Globus pallidus (tissue), 1 donor: Measurements from ENCODE around the gene ORMDL3.
"Not testable (repeated sequence)": the region's sequence is repeated elsewhere in the genome, so short reads cannot be mapped to it uniquely, and the experiment has no call there.

Experiments used
- DNase-seq: peaks from one replicate; pipeline ENCODE4 v3.0.0-alpha.2; 2015; ENCODE audit warnings: low spot score

Gene ORMDL3

DNA sequence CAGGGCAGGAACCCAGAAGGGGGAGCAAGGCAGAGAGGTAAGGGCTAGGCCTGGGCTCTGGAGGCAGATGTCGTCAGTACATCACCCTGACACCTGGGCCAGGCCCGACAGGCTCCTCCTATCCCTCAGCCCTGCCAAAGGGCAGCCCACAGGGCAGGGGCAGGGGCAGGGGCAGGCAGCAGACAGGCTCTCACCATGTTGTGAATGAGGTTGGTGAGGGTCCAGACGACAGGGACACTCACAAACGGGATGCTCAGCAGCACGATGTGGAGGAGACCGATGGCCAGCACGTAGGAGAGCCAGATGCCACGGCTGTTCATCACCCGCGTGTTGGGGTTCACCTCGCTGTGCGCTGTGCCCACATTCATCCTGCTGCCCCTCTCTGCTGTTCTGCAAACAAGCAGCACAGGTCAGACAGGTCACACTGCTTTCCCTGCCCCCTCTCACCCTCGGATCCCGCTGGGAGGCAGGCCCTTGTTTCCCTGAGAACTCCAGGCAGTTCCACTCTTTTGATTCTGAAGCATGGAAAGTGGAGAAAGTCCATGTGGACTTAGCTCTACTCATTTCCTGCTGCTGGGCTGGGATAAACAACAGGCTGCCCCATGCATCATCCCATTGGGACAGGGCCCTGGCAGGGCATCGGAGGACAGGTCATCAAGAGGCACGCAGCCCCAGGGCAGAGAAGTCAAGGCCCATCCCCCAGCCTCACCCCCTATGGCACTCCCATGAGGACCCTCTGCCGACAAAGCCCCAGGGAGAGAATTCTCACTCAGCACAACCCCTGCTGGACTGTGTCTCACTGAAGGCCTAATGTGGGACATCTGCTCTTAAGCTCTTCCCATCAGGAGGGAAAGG lies 3.3 kb downstream of the ORMDL3 start:
- DNase-seq: no peak

DNA sequence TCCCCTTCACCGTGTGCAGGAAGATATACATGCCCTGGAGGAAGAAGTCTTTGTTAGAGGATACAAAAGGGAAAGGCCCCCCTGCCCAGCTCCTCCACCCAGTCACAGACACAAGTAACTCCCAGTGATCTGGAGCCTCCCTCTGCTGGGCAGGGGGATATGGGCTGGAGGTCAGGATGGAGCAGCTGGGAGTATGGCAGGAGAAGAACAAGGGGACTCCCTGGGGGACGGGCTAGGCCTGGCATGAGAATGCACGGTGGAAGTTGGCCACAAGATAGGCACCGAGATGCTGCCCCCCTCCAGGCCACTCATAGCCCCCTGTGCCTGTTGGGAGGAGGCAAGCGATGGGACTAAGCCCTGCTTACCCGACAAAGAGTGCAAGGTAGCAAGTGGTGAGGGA lies 4.2 kb downstream of the ORMDL3 start:
- DNase-seq: no peak

DNA sequence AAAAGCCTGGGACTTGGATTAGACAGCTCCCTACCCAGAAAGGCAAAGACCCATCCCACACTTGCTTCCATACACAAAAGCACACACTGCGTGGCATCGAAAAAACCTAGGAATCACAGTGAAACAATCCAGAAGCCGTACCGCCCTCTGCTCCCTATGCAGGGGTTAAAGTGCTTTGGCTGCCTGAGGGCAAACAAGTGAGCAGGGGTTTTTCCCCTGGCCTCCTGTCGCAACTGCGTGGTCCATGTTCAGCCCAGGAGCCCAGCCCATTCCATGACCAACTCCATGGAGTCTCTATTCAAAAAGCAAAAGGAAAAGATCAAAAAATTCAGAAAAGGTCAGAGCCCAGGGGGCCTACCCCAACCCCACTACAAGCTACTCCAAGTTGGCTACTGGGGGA lies 5.4 kb downstream of the ORMDL3 start:
- DNase-seq: no peak

DNA sequence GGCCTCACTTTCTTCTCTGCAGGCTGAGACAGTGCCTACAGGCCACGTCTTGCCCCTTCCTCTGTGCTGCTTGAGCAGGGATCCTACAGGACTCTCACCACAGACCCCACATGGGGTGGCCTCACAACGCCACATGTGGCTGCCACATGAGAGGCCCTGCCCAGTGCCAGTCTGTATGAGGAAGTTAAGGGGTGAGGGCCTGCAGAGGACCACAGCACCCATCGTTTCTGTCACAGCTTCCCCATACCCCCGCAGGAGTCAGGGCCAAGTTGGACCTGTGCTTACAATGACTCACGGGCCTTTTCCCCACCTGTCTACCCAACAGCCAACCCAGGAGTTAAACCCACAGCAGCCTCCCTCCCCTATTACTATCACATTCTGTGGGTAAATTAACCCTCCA lies 6.1 kb downstream of the ORMDL3 start:
- peak; percentile 39 for DNase-seq

DNA sequence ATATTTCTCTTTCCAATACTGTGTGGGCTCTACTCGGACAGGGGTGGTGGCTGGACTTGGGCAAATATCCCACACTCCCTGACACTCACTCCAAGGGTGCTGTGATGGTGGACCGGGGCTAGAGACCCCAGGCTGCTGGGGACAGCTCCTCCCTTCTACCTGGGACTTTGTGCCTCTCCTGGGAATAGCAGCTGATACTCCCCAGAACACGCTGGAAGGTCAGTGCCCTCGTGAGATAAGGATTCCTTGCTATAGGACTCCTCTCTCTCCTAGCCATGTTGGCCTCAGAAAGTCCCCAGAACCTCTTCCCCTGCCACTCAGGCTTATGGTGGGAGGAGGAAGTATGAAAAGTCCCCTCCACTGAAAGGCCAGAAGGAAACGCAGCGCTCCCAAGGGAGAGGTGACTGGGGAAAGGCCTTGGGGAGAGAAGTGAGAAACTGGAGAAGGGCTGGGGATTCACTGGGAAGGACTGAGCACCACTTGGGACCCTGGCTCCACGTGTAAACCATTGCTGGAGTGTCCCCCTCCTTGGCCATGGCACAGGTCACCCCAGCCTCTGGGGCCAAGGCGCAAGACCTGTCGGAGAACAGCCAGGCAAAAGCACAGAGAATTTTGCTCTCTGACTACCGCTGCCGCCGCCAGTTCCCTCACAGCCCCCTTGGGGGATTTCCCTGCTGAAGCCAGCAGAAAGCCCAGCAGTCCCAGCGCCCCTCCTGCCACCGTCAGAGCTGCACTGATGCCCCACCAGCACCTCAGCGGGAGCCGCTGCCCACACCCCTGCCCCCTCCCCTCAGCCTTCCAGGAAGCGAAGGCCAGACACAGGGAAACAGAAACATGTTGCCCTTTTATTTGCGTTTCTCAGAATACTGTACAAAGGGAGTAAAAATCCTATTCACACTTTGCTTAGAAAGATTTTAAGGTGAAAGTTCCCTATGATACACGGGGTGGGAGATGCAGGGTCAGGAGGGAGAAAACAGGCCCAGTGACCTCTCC lies 6.9 kb downstream of the ORMDL3 start:
- no peak for DNase-seq

DNA sequence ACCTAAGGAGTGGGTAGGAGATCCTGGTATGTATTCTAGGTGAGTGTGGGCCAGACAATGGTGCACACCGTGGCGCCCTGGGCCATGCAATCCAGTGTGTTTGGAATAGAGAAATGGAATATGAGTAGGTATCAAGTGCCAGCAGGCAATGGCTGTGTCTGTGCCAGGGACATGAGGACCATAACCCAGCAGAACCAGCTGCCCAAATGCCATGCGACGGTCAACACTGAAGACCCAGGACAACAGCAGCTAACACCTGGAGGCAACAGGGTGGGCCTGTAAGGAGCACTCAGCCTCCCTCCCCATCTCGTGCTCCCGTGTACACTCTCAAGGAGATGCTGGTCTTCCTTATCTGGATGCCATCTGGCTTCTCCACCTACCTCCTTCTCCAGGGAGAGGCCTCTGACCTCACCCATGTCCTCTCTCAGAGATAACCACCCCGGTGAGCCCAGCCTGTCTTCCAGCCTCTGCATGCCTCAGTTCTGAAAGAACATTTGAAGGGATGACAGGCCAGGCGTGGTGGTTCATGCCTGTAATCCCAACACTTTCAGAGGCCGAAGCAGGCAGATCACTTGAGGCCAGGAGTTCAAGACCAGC lies 8.2 kb downstream of the ORMDL3 start:
- no peak for DNase-seq

DNA sequence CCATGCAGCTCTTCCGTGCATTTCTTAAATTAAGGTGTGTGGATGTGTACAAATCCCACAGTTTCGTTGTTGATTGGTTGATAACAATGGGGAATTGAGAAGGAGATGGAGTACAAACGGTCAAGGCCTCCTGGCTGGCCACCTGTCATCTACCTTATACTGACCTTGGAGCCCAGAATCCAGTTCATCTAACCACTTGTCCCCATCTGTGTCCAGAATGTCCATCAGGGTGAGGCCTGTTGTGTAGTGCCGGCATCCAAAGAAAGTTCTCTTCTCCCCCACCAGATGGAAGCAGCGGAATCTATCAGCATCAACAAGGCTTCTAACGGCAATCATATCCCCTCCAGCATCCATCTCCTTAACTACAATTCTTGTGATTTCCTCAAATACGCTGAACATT lies 10.5 kb downstream of the ORMDL3 start:
- no peak for DNase-seq

DNA sequence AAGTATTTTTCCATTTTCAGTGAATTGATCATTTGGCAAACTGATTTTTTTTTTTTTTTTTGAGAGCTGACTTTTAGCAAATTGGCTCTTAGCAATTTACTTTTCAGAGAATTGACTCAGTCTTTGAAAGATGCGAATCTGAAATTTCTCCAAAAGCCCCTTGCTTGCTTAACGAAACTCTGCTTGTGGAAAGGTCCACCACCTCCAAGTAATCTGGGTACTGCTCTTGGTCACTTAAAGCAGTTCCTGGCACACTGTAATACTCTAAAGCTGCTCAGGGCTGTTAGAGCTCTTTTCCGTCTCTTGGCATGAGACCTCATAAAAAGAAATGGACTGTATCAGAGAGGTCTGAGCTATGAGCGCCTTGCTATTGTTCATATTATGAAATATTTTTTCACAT lies 11.8 kb downstream of the ORMDL3 start:
- no peak for DNase-seq

DNA sequence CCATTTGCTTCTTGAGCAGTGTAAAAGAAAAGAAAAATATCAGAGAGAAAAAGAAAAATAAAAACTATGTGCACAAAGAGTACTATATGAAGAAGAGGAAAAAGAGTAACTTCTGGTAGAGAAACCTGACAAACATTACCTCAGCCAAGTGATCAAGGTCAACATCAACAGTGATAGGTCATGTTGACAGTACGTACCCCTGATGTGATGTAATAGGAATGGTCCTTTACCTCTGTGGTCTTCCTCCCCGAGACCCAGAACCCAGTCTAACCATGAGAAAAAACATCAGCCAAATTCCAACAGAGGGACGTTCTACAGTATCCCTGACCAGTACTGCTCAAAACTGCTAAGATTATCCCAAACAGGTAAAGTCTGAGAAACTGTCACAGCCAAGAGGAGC lies 13.4 kb downstream of the ORMDL3 start:
- no peak for DNase-seq

DNA sequence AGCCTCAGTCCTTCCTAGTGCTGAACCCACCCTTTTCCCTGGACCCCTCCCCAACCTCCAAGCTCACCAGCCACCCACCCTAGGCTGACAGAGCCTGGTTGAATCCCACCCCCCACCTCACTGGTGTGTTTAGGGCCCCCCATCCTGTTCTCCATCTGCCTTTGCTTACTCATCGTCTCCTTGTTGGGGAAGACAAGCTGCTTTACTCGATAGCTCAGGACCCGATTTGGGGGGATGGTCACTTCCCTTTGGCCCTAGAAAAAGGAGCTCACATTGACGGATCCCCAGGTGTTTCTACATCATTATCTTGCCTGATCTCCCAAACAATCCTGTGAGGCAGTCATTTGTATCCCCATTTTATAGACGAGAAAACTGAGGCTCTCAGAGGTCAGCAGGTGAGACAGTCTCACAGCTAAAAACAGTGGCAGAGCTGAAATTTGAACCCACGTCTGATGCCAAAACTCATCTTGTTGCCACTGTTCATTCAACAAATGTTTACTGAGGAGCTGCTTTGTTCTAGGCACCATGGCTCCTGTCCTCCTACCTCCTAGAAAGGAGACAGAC lies 18.5 kb downstream of the ORMDL3 start:
- no peak for DNase-seq

DNA sequence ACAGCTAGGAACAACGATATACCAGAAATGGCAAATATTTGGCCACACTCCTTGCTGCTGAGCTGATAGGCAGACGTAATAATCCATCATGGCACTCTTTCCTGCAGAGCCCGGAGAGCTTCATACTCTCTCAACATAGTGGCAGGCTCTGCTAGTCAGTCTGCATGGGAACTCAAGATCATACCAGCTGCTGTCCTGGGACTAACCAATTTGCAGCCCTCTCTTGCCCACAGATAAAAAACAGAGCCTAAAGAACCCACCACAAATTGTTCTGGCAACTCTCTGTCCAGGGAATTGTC lies 22.5 kb downstream of the ORMDL3 start:
- no peak for DNase-seq

DNA sequence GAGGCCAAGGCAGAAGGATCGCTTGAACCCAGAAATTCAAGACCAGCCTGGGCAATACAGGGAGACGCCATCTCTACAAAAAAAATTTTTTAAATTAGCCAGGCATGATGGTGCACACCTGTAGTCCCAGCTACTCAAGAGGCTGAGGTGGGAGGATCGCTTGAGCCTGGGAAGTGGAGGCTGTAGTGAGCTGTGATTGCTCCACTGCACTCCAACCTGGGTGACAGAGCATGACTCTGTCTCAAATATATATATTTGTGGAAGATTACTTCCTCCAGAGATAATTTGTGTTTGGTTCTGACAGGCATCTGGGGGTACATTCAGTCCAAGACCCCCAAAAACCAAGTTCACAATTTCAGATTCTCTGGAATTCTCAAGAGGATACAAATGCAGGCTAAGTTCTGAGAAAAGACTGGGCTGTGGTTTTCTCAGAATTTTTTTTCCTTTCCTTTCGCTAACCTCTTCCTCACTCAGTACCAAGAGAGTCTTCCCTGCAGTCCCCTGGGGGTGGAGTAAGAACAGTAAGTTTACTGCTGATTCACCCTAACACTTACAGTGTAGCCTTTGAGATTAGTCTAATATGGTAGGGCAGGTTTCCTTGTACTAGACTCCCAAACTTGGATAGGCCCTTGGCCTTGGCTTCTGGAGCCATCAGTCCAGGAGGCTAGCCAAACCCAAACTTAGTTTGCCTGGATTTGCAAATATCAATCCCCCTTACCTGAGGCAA lies 24.1 kb downstream of the ORMDL3 start:
- DNase-seq: no peak

DNA sequence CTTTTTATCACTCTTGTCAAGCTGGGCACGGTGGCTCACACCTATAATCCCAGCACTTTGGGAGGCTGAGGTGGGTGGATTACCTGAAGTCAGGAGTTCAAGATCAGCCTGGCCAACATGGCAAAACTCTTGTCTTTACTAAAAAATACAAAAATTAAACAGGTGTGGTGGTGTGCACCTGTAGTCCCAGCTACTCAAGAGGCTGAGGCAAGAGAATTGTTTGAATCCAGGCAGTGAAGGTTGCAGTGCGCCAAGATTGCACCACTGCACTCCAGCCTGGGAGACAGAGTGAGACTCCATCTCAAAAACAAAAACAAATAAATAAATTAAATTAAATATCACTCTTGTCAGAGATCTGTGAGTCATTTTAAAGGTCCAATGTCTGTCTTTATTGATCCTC lies 25.4 kb downstream of the ORMDL3 start:
- not testable (repeated sequence) for DNase-seq

DNA sequence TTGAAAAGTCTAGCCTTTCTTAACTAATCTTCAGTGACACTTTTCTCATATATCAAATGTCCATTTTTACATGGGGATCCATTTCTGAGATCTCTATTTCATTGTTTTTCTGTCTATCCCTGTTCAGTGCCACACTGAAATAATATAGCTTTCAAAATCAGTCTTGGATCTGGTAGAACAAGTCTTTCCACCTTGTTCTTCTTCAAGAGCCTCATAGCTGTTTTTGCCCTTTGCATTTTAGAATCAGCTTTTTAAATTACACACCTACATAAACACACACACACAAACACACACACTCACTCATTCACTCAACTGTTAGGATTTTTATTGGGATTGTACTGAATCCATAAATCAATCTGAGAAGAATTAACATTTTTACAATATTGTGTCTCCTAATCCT lies 28.2 kb downstream of the ORMDL3 start:
- DNase-seq: no peak

DNA sequence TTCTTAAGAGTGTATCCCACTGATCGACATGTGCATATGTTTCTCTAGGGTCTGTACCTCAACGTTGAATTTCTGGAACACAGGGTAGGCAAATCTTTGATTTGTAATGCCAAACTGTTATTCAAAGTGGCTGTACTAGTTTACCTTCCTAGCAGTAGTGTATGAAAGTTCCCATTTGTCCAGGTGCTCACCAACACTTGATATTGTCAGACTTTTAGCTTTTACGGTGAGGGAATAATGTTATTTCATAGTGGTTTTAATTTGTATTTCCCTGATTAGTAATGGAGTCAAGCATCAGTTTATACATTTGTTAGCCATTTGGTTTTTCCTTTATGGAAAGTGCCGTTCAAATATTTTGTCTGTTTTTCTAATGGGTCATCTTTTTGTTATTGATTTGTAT lies 29.3 kb downstream of the ORMDL3 start:
- no peak for DNase-seq

DNA sequence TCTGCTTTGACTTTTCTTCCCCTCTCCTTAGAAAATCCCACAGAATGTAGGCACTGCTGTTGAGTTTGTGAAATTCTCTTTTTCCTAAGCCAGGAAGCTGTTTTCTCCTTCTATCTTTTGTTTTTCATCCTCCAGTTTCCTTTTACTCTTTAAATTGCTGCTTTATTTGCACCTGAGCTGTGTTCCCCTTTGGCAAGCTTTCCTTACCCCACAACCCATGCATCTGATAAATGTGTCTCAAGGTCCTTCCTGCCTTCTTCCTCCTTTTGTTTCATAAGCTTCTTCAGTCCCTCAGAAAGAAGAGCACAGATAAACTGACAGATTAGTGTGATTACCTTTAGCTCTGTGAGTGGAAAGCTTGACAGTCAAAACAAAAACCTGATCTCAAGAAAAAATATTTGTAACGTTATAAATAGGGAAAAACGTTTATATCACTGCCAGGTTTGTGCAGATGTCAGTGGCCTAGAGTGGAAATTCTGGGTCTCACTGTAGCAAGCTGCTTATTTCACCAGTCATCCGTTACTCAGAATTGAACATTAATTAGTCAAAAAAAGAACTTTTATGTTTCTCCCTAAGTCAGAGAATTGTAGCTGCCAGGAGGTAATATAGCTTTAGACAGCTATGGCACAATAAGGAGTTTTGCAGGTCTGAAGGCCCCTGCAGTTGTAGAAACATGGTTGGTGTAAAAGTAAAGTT lies 32.6 kb downstream of the ORMDL3 start:
- no peak for DNase-seq

DNA sequence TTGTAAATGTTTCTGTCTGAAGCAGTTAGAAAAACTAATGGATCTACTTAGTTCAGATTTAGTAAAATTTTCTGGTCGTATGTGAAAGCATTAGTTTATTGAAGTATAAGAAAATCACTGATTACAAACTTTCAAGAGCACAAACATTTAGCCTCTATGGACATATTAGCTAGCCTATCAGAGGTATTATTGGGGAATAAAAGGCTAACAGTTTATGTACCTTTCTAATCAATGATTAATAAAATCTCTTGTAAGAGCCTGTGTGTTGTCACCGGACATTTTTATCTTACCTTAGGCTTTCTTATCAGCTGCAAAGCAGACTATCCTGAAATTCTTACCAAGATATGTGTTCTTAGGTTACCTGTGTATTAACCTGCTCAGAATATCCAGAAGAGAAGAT lies 38.2 kb downstream of the ORMDL3 start:
- no peak for DNase-seq

DNA sequence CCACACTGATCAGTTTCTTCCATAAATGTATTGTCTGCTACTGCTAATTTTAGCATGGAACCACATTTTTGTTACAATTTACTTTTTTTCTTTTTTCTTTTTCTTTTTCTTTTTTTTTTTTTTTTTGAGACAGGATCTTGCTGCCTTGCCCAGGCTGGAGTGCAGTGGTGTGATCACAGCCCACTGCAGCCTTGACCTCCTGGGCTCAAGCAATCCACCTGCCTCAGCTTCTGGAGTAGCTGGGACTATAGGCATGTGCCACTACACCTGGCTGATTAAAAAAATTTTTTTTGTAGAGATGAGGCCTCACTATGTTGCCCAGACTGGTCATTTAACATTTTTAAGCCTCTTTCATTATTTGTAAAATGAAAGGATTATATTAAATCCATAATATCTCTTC lies 40.3 kb downstream of the ORMDL3 start:
- DNase-seq: no peak

DNA sequence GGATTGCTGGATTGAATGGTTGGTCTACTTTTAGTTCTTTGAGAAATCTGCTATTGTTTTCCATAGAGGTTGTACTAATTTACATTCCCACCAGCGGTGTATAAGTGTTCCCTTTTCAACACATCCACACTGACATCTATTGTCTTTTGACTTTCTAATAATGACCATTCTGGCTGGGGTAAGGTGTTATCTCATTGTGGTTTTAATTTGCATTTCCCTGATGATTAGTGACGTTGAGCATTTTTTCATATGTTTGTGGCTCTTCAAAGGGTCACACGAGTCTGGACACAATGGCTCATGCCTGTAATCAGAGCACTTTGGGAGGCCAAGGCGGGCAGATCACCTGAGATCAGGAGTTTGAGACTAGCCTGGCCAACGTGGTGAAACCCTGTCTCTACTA lies 41.3 kb downstream of the ORMDL3 start:
- not testable (repeated sequence) for DNase-seq

DNA sequence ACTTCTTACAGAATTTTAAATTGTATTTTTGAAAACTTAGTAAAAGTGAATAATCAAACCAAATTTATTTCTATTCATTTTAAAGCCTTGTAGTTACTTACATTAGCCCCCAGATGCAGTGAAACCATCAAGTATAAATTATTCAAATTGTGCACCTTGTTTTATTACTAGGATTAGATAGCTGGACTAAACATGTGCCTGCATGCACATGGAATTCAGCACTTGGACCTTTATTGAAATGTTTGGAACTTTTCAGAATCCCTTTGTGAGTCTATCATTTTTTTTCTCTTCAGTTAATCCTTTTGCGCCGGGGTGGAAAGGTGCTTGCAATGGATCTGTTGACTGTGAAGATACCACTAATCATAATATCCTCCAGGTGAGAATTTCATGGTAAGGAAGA lies 54.6 kb downstream of the ORMDL3 start:
- no peak for DNase-seq

DNA sequence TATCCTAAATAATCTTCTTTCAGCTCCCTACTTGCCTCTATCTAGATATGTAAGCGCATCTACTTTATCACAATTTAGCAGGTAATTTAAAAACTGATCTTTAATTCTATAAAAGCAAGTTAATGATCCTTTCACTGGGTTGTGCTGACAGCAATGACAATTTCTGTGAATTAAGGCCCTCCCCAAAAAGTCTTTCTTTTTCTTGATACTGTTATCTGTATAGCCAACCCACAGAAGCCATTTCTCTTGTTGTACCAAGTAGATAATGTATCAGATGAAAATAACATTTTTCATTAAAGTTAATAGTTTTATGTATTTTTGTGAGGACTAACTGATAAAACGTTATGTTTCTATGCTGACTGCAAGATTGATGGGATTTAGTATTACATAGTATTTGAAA lies 55.6 kb downstream of the ORMDL3 start:
- DNase-seq: no peak
